SW 1271 (cell line): ENCODE data around the gene PTPRQ.
"Not testable (repeated sequence)": the region's sequence is repeated elsewhere in the genome, so short reads cannot be mapped to it uniquely, and the experiment has no call there.

Experiments
- DNase-seq, 2 experiments: peaks; one replicate each; lab custom pipeline; 2025; lab: John Stamatoyannopoulos, UW

The PTPRQ gene

GRCh38 chr12:80470403-80470802 lies 26.4 kb downstream of the PTPRQ start:
- no peak for DNase-seq

DNA sequence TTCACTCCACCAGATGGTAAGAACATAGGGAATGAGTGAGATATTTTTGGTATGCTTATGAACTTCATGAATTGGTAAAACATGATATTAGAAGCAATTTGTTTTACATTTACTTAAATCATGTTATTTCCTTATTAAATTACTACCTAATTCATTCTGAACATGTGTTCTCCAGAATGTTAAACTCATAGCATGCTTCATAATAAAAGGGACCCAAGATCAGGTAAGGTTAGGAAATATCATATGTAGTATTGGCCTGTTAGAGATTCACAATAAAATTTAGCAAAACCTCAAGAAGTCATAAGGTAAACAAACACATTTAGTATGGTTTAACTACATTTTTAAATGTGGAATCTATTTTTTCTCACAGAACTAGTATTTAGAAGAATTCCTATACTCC lies 28.2 kb downstream of the PTPRQ start:
- no peak for DNase-seq

DNA sequence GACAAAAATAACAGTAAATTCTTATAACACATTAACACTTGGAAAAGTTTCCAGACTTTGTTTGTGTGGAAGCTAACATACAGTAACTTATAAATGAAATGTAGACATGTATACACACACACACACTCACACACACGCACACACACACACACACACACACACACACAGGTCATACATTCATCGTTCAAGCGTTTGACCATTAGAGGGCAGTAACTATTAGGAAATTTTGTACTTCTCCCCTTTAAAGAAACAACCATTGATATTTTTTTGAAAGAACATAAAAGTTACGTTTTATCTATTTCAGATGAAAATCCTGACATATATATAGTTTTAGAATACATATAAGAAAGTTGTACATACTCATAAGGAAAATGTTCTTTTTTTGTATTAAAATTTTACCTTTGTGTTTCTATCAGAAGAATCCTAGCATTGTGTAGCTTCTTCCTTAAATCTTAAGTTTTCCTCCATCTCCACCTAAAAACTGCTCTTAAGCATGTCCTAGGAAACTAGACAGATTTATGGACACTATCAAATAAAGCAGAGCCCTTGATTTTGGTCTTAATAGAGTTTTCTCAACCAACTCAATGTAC lies 29.0 kb downstream of the PTPRQ start:
- DNase-seq: peak; percentile 4 to 58

GRCh38 chr12:80477521-80478145 lies 33.6 kb downstream of the PTPRQ start:
- DNase-seq: not testable (repeated sequence)

- DNase-seq: no peak
Measured at GRCh38 chr12:80484746-80485145, 40.7 kb downstream of the PTPRQ start.

- DNase-seq: no peak
Measured at GRCh38 chr12:80485222-80485987, 41.4 kb downstream of the PTPRQ start.

GRCh38 chr12:80490329-80490728 lies 46.3 kb downstream of the PTPRQ start:
- no peak for DNase-seq

DNA sequence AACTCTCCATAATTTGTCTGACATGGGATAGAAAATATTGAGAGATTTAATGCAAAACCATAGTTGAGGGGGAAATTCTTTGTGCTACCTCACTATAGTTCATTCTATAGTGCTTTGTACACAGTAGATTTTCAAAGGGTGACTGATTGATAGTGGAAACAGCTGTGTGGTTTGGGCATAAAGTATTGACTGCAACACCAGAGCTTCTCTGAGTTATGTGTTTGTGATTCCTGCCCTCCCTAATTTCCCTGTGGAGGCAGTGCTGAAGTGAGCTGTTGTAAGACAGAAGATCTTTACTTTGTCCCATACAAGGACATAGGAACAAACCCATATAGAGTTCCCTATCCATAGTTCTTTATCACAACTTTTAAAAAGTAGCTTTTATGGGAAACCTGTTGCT lies 47.1 kb downstream of the PTPRQ start:
- no peak for DNase-seq

- DNase-seq: no peak
Measured at GRCh38 chr12:80493466-80493865, 49.4 kb downstream of the PTPRQ start.

GRCh38 chr12:80494836-80495235 lies 50.8 kb downstream of the PTPRQ start:
- DNase-seq: no peak

DNA sequence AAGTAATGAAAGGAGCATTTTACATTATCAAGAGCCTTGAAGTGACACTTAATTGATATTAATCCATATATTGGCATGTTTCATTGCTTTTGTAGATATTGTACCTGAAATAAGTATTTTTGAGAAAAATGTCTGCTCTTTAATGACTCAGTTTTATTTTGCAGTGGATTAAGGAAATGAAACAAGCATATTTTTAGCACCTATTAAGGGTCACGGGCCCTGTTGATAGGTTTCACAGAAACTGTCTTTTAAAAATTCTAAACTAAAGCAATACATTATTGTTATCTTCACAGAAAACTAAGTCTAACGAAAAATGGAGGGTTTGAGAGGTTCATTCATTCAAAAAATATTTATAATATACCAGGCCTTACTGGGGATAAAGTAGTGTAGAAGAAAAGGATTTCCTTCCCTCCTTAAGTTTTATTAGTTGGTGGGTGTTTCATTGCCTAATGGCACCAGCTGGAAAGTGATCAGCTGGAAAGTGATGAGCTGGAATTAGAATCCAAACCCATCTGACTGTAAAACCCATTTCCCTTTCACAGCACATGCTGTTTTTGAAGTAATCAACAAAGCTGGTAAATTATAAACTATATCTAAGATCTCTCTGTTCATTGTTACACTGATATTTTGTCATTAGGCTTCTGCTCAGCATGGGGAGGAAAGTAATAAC lies 54.2 kb downstream of the PTPRQ start:
- DNase-seq: no peak

DNA sequence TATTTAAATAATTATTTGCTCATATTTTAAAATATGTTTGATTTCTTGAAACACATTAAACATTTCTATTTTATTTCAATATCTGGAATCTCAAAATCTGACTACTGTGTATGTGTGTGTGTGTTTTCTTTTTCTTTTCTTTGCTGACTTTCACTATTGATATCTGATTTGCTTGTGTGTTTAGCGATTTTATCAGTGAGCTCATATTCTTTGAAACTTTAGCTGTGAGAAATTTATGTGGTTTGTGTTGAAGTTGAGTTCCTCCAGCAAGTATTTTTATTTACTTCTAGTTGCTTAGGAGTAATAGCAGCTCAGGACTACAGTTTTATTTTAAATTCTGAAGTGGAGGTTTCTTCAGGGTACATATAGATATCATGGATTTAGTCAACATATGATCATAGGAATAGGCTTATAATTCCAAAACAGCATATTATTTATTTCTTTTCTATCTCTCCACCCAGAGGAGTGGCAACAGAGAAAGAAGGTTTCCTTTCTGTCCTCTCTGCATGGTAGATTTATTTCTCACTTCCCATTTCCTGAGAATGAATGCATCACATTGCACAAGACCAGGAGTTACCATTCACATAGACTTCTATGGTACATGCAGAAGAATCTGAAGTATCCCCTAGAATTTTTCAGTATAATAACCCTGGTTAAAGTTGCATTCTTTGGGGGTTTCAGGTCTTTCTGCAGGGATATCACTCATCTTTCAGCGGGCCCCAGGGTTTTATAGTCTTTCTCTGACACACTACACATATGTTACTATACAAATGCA lies 60.5 kb downstream of the PTPRQ start:
- DNase-seq: no peak

DNA sequence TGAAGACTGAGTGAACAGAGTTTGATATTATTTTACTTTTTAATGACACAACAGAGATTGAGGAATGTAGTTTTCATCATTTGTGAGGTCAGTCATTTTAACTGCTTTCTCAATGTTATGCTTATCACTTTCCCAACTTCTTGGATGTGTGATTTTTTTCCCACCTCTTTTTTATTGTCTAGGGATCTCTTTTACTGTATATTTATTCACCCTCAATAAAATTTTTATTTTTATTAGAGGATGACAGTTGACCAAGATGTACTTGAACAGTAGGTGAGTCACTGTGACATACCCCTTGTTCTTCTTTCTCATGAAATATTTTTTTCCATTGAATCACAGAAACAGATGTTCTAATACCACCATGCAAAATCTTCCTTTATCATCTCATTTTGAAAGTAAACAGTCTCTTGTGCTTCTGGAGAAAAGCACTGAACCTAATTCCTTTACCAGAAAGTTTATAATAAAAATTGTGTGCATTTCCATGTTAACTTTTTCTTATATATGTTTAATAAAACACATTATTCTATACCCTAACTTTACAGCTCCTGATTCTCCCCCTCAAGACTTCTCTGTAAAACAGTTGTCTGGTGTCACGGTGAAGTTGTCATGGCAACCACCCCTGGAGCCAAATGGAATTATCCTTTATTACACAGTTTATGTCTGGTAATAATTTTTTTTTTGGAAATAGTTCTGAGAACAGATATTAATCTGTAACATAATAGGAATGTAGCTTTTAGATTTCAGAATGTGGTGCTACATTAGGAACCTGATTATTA lies 65.9 kb downstream of the PTPRQ start:
- no peak for DNase-seq

- DNase-seq: no peak
Measured at GRCh38 chr12:80512781-80513180, 68.7 kb downstream of the PTPRQ start.

- DNase-seq: no peak
Measured at GRCh38 chr12:80513211-80513610, 69.2 kb downstream of the PTPRQ start.

DNA sequence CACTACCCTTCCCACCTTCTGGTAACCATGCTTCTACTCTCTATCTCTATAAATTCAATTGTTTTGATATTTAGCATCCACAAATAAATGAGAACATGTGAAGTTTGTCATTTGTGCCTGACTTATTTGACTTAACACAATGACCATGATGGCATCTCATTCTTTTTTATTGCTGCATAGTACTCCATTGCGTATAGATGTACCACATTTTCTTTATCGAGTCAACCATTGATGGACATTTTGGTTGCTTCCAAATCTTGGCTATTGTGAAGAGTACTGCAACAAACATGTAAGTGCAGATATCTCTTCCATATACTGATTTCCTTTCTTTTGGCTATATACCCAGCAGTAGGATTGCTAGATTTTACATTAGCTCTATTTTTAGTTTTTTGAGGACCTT lies 73.6 kb downstream of the PTPRQ start:
- DNase-seq: no peak

DNA sequence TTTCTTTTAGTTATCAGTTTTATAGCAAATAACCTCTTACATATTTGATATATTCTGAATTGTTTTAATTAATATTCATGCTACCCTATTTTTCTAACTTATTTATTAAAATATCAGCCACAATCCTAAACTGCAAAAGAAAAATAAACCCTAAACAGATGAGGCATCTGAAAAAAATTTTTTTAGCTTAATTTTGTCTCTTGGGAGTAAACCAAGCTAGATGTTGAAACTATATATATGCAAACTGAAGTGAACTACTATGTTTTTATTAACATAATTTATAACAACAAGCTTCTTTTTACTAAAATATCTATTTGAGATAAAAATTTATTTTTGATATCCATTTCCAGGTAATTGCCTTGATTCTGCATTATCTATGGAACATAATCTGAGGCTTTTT lies 87.6 kb downstream of the PTPRQ start:
- DNase-seq: no peak

DNA sequence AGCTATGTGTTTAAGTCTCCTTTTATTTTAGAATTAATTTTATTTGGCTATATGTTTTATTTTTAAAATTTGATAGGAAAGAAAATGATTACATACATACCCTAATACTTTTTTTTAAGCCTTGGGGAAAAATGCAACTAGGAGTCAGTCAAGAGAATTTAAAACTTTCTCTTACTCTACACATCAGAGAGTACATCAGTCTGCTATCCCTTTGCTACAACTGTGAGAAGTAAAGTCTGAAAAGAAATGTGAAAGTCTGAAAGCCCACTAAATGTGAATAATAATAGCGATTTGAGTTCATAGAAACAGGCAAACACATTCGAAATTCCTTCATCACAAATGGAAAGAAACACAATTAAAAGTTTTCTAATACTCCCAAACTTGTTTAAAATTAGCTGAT lies 95.0 kb downstream of the PTPRQ start:
- no peak for DNase-seq

GRCh38 chr12:80549298-80549697 lies 105.3 kb downstream of the PTPRQ start:
- no peak for DNase-seq

DNA sequence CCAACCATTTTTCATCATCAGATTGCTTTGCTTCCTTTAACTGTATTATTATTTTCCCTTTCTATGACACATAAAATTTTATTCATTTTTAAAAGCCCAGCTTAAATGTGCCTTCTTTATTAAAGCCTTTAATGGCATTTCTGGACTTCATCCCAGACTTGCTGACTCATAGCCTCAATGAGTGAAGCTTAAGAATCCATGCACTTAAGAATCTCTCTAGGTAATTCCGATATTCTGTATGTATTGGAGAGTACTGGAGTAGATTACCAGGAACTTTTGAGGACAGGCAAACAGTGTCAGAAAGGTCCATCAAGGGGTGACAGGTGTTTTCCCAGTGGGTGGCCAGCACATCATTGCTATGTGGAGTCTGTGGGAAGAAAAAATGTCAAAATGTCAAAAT lies 107.9 kb downstream of the PTPRQ start:
- peak; percentile 9 to 66 for DNase-seq

DNA sequence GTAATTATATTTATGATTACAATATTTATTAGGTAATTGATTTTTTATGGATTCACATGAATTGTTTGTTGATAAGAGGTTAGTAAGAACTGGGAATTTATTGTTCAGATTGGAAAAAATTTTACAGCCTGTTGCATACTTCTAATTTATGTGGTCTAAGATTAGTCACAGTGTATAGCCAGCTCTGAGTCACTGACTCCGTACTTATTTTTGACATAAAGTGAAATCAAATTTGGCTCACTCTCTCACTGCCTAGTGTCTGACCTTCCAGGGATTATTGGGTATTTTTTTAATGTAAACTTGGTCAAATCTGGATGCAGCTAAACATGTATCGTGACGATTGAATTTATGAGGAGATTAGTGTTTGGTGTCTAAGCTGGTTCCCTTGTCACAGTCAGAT lies 109.3 kb downstream of the PTPRQ start:
- peak in 1 of 2 experiments; percentile 71 for DNase-seq
